AG09319 (cell line): ENCODE measurements around the gene F13A1.

ENCODE experiments used
- DNase-seq: peaks from one replicate; pipeline ENCODE4 v3.0.0-alpha.2; 2010; ENCODE audit warnings: low read depth; ENCODE audit errors: extremely low read depth
- CTCF ChIP-seq: IDR thresholded peaks from 2 replicates; pipeline ENCODE4 v1.5.1; 2011; ENCODE audit warnings: low read depth, mild to moderate bottlenecking, inconsistent platforms, low read length, moderate library complexity

Gene F13A1

GRCh38 chr6:6217855-6218758 lies 102.4 kb downstream of the F13A1 start:
- TF ChIP-seq CTCF, result no peak
- DNase-seq, result no peak

GRCh38 chr6:6210994-6211393 lies 109.5 kb downstream of the F13A1 start:
- no peak for TF ChIP-seq CTCF
- DNase-seq, result no peak

GRCh38 chr6:6202886-6203285 lies 117.6 kb downstream of the F13A1 start:
- TF ChIP-seq CTCF, result no peak
- no peak for DNase-seq

GRCh38 chr6:6201200-6201599 lies 119.3 kb downstream of the F13A1 start:
- no peak for TF ChIP-seq CTCF
- no peak for DNase-seq

GRCh38 chr6:6199678-6200077 lies 120.8 kb downstream of the F13A1 start:
- no peak for DNase-seq
- no peak for TF ChIP-seq CTCF

- no peak for DNase-seq
- no peak for TF ChIP-seq CTCF
Observed at GRCh38 chr6:6196762-6197161, 123.7 kb downstream of the F13A1 start.

- no peak for TF ChIP-seq CTCF
- no peak for DNase-seq
Observed at GRCh38 chr6:6195080-6195479, 125.4 kb downstream of the F13A1 start.
